GM12878 (cell line): Measurements from ENCODE around the gene TBC1D2B. TPM values are rescaled to one million over a fixed set of nuclear protein-coding genes. Genes with fewer than 3 reads are reported as not detected.

Source experiments
- ATAC-seq: fragments of 200-7000 bp; cut with Tn5 transposase; 3 replicates; pipeline ENCODE4 v1.9.1; 2020; ENCODE audit warnings: mild to moderate bottlenecking, moderate library complexity
- BruUV-seq: library from RNA; stranded (reverse); fragments of 400-500 nt; replicated peaks from 2 replicates; lab custom pipeline; 2021; lab: Mats Ljungman, UMichigan
- CTCF ChIA-PET: fragments of 300-600 bp; sonication (Branson Sonifier 250); formaldehyde crosslinking; extraction: SDS; loops from one replicate; lab custom pipeline; 2021; ENCODE audit warnings: inconsistent platforms; lab: Yijun Ruan, JAX
- POLR2A ChIA-PET: fragments of 350-600 bp; formaldehyde crosslinking; extraction: SDS; loops from one replicate; lab custom pipeline; 2021; ENCODE audit warnings: inconsistent platforms; lab: Charles Lee
- RAD21 ChIA-PET: fragments of 300-600 bp; sonication (Branson Sonifier 250); formaldehyde crosslinking; loops from one replicate; lab custom pipeline; 2023; ENCODE audit warnings: antibody characterized with exemption; ENCODE audit not compliant: unreplicated experiment; lab: Charles Lee
- SMC1A ChIA-PET: fragments of 300-600 bp; sonication (Branson Sonifier 250); formaldehyde crosslinking; loops from one replicate; lab custom pipeline; 2023; ENCODE audit not compliant: unreplicated experiment, uncharacterized antibody; lab: Charles Lee
- DNase-seq: peaks from one replicate; pipeline ENCODE4 v3.0.0-alpha.2; 2011; ENCODE audit warnings: low read depth, low spot score
- FAIRE-seq: peaks from 3 replicates; lab custom pipeline; 2011; peaks lifted over from hg19 to GRCh38; lab: Jason Lieb, UNC
- H2AFZ ChIP-seq: 2 replicates; pipeline ENCODE4 v1.6.0; 2011; ENCODE audit warnings: low read depth, low read length, control low read depth; ENCODE audit not compliant: control insufficient read depth
- H3K27ac ChIP-seq: 2 replicates; pipeline ENCODE4 v1.5.1; 2011; ENCODE audit warnings: control low read depth; ENCODE audit not compliant: control insufficient read depth, insufficient read depth
- H3K27me3 ChIP-seq, 2 experiments: replicated peaks in 1 of 2; 2 replicates each; pipeline versions ENCODE4 v1.6.0 to v1.6.1; 2011; ENCODE audit warnings: low read length in 1 of 2; ENCODE audit not compliant: control insufficient read depth in 2 of 2, insufficient read depth in 2 of 2
- H3K36me3 ChIP-seq, 2 experiments: 2 replicates each; pipeline ENCODE4 v1.5.1; 2011; ENCODE audit warnings: low read length in 1 of 2; ENCODE audit not compliant: control insufficient read depth in 2 of 2, insufficient read depth in 2 of 2
- H3K4me1 ChIP-seq: 2 replicates; pipeline ENCODE4 v1.6.1; 2011; ENCODE audit warnings: mild to moderate bottlenecking, low read length, moderate library complexity, mixed read lengths; ENCODE audit not compliant: control insufficient read depth, insufficient read depth
- H3K4me2 ChIP-seq: 2 replicates; pipeline ENCODE4 v1.6.0; 2011; ENCODE audit warnings: control low read depth; ENCODE audit not compliant: control insufficient read depth, insufficient read depth
- H3K4me3 ChIP-seq: fragments of 200-600 bp; sonication (generic); 2 replicates; pipeline ENCODE4 v1.5.1; 2016
- H3K79me2 ChIP-seq: 2 replicates; pipeline ENCODE4 v1.6.0; 2011; ENCODE audit warnings: low read length; ENCODE audit not compliant: control insufficient read depth, insufficient read depth
- H3K9ac ChIP-seq: 2 replicates; pipeline ENCODE4 v1.8.0; 2011; ENCODE audit warnings: low read length, control low read depth, mixed read lengths; ENCODE audit not compliant: control insufficient read depth, insufficient read depth
- H3K9me3 ChIP-seq: replicated peaks from 3 replicates; pipeline ENCODE4 v1.5.1; 2011; ENCODE audit warnings: mild to moderate bottlenecking, low read length; ENCODE audit not compliant: control insufficient read depth, insufficient read depth
- H4K20me1 ChIP-seq: 2 replicates; pipeline ENCODE4 v1.6.0; 2011; ENCODE audit not compliant: control insufficient read depth, insufficient read depth
- MTA3 ChIP-seq: IDR thresholded peaks from 2 replicates; pipeline ENCODE4 v1.6.1; 2012; ENCODE audit warnings: low read length, inconsistent platforms, borderline replicate concordance
- WGBS: methylation state at CpG from one replicate; pipeline ENCODE4 v1.1.6; 2016; ENCODE audit warnings: low lambda C conversion rate; ENCODE audit not compliant: insufficient replicate concordance, insufficient coverage; ENCODE audit errors: missing lambda C conversion rate; 5-methylcytosine and 5-hydroxymethylcytosine counted together
- in situ Hi-C: fragments of 300-500 bp; cut with MboI; formaldehyde crosslinking; loops from 9 replicates; pipeline ENCODE4 v1.14.3; 2018; ENCODE audit warnings: mixed read lengths
- intact Hi-C: fragments of 100-400 bp; cut with micrococcal nuclease; formaldehyde crosslinking; loops from one replicate; pipeline ENCODE4 v1.14.2; 2022; ENCODE audit not compliant: unreplicated experiment
- polyA plus RNA-seq, 11 experiments: library from polyadenylated mRNA; depleted of rRNA in 4 of 11; unstranded in 6 of 11; stranded (reverse) in 5 of 11; fragments of >200 nt; fragmentation: Nextera tagmentation in 4 of 11; fragmentation: Illumina TruSeq in 1 of 11; extraction: Ambion mirVana in 4 of 11; extraction: Trizol in 1 of 11; gene quantifications; 1 replicate in 1 of 11; 2 replicates in 10 of 11; pipeline versions ENCODE4 v1.2.1 to v1.2.3, GENCODE V29; 2011 to 2016; ENCODE audit warnings: inconsistent platforms in 2 of 11, missing spikeins in 2 of 11, low read depth in 1 of 11
- total RNA-seq, 4 experiments: library from RNA; depleted of rRNA in 3 of 4; stranded (reverse); fragments of >200 nt in 3 of 4; fragmentation: Illumina TruSeq in 1 of 4; extraction: Trizol in 1 of 4; gene quantifications; 2 replicates each; pipeline versions ENCODE4 v1.2.1 to v1.2.3, GENCODE V29; 2013 to 2021
- TF ChIP-seq, protein P1 (sequence below), 3 experiments: IDR thresholded peaks in 2 of 3; conservative IDR thresholded peaks in 1 of 3; 2 replicates each; pipeline ENCODE4 v1.5.1; 2011; ENCODE audit warnings: low read depth in 3 of 3, low read length in 3 of 3, mild to moderate bottlenecking in 3 of 3, control low read depth in 2 of 3, moderate library complexity in 2 of 3, inconsistent platforms in 1 of 3, mixed read lengths in 1 of 3; ENCODE audit not compliant: control insufficient read depth in 2 of 3, insufficient read depth in 1 of 3; ENCODE audit errors: extremely low read depth in 1 of 3
- TF ChIP-seq, protein P2 (sequence below): fragments of 450-650 bp; IDR thresholded peaks from 2 replicates; pipeline ENCODE4 v1.6.1; 2017; ENCODE audit warnings: mild to moderate bottlenecking, moderate library complexity

Gene TBC1D2B
- total and polyA plus RNA-seq, 10 of the 15 experiments (the other 5 are each of a cell fraction or from before 2014, with no cell fraction given) = 1.3 to 53.4 (median 19.4) TPM

GRCh38 chr15:78069462-78070029 lies 8.0 kb downstream of the TBC1D2B start:
- Histone ChIP-seq H3K4me1 (peaks cover 51% of the 10 kb centered on the region), H3K27ac (peak overlapping the region; percentile 89), H3K4me2 (peak overlapping the region; percentile 93), H3K9me3 (no peaks in the 10 kb centered on the region), H3K36me3 (0 out of 4 replicates have a peak, but pooled peaks cover 0 to 3% of the 10 kb centered on the region in 2 experiments), H3K9ac (peak overlapping the region; percentile 57), H3K79me2 (peaks cover 79% of the 10 kb centered on the region), H3K4me3 (peak overlapping the region; percentile 50), H2AFZ (no peak overlapping the region), H3K27me3 (no peaks in the 10 kb centered on the region), H4K20me1 (no peaks in the 10 kb centered on the region)
- ChIA-PET RAD21 (interaction anchor here (0.8 to 9.2 kb wide), 17 partner anchors 10 to 105 kb away, joined by 3 to 170 read pairs (median 9); no protein-coding TSS in a partner anchor), POLR2A (interaction anchor here (0.8 to 6.8 kb wide), 9 partner anchors 9 to 80 kb away, joined by 3 to 79 read pairs (median 5); partner anchors contain the start of gene IDH3A), SMC1A (interaction anchor here (1.0 to 12.0 kb wide), 19 partner anchors 7 to 105 kb away, joined by 3 to 305 read pairs (median 7); no protein-coding TSS in a partner anchor), CTCF (interaction anchor here (0.6 to 13.4 kb wide), 22 partner anchors 10 to 130 kb away, joined by 3 to 191 read pairs (median 6); no protein-coding TSS in a partner anchor)
- DNase-seq = no peak
- in situ Hi-C loops = no loop called here
- 8% methylated on average over 5 of the region's 5 CpGs for WGBS
- TF ChIP-seq MTA3 = 0 out of 2 replicates have a peak, but pooled peaks have one; percentile 11
- TF ChIP-seq, protein P1, sequence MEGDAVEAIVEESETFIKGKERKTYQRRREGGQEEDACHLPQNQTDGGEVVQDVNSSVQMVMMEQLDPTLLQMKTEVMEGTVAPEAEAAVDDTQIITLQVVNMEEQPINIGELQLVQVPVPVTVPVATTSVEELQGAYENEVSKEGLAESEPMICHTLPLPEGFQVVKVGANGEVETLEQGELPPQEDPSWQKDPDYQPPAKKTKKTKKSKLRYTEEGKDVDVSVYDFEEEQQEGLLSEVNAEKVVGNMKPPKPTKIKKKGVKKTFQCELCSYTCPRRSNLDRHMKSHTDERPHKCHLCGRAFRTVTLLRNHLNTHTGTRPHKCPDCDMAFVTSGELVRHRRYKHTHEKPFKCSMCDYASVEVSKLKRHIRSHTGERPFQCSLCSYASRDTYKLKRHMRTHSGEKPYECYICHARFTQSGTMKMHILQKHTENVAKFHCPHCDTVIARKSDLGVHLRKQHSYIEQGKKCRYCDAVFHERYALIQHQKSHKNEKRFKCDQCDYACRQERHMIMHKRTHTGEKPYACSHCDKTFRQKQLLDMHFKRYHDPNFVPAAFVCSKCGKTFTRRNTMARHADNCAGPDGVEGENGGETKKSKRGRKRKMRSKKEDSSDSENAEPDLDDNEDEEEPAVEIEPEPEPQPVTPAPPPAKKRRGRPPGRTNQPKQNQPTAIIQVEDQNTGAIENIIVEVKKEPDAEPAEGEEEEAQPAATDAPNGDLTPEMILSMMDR (IDR thresholded peaks at IDR 0.05 in 2 of 3, conservative IDR thresholded peaks at IDR 0.05 in 1 of 3; ENCODE audit: control insufficient read depth in 2 of 3, extremely low read depth in 1 of 3, insufficient read depth in 1 of 3, low read depth in 3 of 3, low read length in 3 of 3) = peak in 1 of 3 experiments; percentile 14; a peak in 1 of 6 replicates
- TF ChIP-seq, protein P2, sequence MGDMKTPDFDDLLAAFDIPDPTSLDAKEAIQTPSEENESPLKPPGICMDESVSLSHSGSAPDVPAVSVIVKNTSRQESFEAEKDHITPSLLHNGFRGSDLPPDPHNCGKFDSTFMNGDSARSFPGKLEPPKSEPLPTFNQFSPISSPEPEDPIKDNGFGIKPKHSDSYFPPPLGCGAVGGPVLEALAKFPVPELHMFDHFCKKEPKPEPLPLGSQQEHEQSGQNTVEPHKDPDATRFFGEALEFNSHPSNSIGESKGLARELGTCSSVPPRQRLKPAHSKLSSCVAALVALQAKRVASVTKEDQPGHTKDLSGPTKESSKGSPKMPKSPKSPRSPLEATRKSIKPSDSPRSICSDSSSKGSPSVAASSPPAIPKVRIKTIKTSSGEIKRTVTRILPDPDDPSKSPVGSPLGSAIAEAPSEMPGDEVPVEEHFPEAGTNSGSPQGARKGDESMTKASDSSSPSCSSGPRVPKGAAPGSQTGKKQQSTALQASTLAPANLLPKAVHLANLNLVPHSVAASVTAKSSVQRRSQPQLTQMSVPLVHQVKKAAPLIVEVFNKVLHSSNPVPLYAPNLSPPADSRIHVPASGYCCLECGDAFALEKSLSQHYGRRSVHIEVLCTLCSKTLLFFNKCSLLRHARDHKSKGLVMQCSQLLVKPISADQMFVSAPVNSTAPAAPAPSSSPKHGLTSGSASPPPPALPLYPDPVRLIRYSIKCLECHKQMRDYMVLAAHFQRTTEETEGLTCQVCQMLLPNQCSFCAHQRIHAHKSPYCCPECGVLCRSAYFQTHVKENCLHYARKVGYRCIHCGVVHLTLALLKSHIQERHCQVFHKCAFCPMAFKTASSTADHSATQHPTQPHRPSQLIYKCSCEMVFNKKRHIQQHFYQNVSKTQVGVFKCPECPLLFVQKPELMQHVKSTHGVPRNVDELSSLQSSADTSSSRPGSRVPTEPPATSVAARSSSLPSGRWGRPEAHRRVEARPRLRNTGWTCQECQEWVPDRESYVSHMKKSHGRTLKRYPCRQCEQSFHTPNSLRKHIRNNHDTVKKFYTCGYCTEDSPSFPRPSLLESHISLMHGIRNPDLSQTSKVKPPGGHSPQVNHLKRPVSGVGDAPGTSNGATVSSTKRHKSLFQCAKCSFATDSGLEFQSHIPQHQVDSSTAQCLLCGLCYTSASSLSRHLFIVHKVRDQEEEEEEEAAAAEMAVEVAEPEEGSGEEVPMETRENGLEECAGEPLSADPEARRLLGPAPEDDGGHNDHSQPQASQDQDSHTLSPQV = no peak
- no peak for FAIRE-seq
- intact Hi-C loops = loop anchor here (2.0 to 5.0 kb wide), 5 partner anchors 35 to 102 kb away; no protein-coding TSS in a partner anchor
- peak; percentile 11; the same call in 1 of the 3 replicates for ATAC-seq
- BruUV-seq = no TSS peak
